ENCODE data around the gene ATP5MC2.
"Not testable (repeated sequence)": the region's sequence is repeated elsewhere in the genome, so short reads cannot be mapped to it uniquely, and the experiment has no call there.

Gene ATP5MC2

DNA sequence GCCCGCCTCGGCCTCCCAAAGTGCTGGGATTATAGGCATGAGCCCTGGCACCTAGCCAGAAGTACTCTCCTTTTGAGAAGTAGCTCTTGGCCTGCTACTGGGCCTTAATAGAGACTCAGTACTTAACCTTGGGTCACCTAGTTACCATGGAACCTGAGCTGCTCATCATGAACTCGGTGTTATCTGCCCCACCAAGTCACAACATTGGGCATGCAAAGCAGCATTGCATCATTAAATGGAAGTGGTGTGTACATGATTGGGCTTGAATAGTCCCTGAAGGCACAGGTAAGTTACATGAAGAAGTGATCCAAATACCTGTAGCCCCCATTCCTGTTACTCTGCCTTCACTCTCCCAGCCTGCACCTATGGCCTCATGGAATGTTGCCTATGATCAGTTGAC is 31.8 kb downstream of the ATP5MC2 start:
- no peak for DNase-seq

DNA sequence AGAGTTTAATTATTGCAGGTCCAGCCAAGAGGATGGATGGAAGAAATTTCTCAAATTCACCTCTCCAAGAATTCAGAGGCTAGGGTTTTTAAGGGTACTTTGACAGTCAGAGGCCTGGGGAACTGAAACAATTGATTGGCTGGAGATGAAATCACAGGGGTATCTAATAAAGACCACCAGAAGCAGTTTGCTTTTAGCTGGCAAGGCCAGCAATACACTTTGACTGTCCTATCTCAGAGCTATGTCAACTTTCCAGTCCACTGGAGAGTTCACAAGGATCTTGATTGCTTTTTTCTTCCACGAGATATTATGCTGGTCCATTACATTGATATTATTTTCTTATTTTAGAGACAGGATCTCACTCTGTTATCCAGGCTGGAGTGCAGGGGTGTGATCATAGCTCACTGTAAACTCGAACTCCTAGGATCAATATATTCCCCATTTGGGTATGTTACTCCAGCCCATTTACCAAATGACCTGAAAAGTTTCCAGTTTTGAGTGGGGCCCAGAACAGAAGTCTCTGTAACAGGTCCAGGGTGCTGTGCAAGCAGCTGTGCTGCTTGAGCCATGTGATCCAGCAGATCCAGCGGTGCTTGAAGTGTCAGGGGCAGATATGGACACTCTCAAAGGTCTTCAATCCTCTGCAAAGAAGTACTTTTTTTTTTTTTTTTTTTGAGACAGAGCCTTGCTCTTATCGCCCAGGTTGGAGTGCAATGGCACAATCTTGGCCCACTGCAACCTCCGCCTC is 32.5 kb downstream of the ATP5MC2 start:
- DNase-seq, result no peak

DNA sequence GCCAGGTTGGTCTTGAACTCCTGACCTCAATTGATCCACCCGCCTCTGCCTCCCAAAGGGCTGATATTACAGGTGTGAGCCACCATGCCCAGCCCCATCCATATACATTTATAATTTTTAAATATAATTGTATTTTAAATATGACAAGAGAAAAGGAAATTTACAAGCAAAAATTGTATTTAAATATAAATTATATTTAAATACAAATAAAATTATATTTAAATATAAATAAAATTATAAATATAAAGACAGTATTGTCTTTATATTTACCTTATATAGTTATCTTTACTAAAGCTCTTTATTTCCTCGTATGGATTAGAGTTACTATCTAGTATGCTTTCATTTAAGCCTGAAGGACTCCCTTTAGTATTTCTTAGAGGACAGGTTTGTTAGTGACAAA is 37.8 kb downstream of the ATP5MC2 start:
- DNase-seq, result no peak

DNA sequence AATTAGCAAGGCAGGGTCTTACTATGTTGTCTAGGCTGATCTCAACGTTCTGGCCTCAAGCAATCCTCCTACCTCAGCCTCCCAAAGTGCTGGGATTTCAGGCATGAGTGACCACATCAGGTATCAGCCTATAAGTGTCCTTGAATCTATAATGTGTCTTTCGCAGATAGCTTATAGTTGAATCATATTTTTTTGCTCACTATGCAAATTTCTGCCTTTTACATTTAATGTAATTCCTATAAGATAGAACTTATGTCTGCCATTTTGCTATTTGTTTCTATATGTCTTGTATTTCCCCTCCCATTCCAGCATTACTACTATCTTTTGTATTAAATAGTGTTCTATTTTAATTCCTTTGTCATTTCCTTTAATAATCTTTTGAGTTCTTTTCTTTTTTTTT is 39.2 kb downstream of the ATP5MC2 start:
- no peak for DNase-seq

DNA sequence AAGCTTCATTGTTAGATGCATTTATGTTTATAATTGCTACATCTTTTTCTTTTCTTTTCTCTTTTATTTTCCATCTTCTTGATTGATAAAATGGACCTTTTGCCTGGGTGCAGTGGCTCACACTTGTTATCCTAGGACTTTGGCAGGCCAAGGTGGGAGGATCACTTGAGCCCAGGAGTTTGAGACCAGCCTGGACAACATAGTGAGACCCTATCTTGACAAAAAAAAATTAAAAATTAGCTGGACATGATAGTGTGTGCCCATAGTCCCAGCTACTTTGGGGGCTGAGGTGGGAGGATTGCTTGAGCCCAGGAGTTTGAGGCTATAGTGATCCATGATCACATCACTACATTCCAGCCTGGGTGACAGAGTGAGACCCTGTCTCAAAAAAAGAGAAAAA is 40.2 kb downstream of the ATP5MC2 start:
- not testable (repeated sequence) for DNase-seq

DNA sequence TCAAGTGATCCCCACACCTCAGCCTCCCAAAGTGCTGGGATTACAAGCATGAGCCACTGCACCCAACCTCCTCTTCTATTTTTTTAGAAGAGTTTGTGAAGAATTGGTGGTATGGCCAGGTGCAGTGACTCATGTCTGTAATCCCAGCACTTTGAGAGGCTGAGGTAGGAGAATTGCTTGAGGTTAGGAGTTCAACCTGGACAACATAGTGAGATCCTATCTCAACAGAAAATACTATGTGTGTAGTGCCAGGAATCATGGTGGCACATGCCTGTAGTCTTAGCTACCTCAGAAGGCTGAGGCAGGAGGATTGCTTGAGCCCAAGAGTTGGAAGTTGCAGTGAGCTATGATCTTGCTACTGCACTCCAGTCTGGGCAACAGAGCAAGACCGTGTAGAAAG is 44.2 kb downstream of the ATP5MC2 start:
- no peak for DNase-seq

DNA sequence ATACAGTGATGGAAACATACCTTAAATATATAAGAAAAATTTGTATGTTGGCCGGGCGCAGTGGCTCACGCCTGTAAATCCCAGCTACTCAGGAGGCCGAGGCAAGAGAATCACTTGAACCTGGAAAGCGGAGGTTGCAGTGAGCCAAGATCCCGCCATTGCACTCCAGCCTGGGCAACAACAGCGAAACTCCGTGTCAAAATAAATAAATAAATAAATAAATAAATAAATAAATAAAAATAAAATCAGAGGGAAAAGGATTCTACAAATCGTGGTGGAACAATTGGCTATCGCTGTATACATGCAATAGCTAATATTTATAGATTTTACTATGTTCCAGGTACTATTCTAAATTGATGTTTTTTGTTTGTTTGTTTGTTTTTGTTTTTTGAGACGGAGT is 48.0 kb downstream of the ATP5MC2 start:
- DNase-seq, result no peak

DNA sequence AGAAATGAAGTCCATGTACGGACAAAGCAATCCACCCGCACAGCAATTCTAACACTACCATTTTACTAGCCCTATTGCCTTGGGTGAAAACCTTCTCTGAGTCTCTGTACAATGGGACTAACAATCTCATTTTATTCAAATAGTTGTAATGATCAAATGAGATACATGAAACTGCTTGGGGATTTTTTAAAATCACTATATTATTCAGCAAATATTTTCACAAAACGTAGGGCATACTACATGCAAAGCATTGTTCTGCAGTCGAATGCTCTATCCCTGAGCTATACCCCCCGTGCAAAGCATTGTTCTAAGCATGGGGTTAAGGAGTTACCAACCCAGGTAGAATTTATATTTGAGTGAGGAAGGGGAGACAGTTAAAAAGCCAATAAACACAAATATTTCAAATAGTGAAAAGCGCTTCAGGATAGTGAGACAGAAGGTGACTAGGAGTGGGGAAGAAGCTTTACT is 49.1 kb downstream of the ATP5MC2 start:
- no peak for DNase-seq

DNA sequence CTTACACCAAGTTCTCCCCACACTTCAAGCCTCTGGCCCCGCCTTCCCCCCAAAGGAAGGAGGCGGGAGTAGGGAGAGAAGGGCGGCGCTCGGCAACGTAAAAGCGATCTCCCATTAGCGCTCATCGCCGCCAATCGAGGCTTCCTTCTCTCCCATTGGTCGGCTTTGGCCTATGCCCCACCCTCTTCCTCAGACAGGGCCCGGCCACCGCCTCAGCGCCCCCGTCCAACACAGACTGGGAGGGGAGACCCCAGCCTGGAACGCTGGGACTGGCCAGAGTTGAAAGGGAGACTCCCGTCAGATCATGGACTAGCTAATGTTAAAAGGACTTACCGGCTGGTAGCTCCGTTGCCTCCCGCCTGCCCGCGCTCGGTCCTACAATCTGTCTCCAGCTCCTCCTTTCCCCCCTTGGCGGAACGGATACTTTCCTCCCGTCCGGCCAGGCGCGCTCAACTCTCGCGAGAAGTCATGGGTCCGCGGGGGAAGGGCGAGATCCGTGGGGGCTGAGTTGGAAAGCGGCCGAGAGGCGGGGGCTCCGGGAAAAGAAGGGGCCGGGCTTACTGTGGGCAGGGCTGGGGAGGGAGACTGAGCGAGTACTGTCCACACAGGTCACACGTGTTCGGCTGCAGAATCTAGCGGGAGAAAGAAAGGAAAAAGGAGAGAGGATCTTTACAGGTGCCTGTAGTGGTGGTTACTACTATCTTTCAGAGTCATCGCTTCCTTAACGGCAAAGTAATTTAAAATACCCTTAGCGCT is 49.8 kb downstream of the ATP5MC2 start, which contains the start of gene ATF7:
ATF7 (minus strand) TSS at position 437 of the 756 bp plus-strand sequence. CDS start 25,382 bp downstream, outside the sequence.
- peak; percentile 99 for DNase-seq

DNA sequence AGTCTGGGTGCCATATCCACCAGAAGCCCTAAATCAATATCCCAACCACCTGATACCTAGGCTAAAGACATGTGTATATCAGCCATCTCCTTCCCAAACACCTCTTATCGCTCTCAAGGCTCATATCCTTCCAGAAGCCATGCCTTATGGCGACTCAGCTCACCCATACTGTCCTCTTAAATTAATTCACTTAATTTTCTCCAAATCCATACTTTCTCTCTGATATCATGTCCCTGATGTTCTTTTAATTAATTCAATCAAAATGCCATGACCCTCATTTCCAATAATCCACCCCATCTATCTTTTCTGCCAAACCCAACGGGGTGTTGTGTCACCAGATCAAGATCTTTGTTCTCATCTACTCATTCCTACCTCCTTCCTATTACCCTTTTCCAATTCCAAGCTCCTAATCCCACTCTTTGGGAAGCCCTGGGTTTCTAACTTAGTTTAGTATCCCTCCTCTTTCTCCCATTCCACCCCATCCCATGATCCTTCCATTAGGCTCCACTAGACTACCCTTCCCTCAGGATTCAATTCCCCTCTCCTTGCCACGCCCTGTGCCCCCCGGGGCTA is 50.4 kb downstream of the ATP5MC2 start:
- DNase-seq, result no peak

DNA sequence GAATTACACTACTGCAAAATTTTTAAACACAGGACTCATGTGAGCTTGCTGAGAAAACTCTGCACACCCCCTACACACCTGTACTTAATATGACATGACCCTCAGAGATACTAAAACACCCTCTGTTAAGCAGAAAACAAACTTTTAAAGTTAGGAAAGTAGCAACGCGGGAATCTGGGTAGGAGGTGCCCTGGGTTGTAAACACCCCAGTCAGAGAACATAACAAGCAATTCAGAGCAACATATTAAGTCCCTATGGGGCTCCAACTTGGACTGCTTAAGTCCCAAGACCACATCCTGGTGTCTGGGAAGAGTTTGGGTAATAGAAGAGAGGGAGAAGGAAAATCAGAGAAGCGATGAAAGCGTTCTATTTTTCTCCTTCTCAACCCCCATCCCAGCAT is 50.9 kb downstream of the ATP5MC2 start:
- no peak for DNase-seq

DNA sequence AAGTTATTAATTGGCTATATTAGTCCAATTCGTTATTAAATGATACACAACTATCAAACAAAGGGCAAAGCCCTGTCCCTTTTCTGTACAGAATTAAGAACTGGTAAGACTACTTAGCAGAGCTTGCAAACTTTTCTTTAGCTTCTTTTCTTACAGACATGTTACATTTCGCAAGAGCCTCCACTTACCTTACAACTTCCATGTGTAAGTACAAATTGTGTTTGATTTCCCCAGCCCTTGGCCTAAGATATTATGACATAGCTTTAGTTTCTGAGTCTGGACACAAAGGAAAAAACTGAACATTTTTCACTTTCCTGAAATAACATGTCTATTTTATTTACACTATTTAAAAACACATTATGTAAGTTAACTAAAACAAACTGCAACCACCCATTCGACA is 51.4 kb downstream of the ATP5MC2 start:
- no peak for DNase-seq

DNA sequence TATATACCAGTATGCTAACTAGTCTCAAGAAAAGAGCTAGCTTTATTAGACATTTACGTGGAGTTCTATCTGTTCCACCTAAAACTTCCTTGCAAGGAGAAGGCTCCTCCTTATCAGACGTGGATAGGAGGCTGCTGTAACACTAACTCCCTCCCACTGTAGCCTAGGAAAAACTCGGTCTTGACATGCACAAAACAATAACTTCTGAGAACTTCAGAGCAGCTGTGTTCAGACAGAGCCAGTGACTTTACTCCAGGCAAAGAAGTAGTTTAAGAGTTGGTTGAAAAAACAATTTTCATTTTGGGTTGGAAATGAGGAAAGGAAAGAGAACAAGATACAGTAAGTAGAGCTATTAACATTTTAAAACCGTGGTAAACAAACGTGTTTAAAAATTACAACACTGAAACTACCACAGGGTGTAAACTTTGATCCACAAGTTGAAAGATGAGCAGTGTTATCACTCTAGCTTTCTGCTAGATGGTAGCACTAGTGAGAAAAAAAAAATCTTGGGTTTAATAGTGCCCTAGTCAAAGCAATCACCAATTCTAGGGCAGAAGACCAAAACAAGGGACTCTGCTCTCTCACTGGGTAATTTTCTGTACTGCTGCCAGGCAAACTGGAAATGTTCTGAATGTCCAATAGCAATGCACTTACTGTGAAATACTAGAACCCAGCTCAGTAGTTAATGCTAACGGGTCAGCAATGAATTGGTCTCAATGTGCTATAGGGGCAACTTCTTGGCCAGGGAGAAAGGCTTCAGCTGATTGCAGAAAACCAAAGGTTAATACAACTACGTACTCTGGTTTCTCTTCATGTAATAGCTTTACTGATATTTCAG is 52.1 kb downstream of the ATP5MC2 start:
- no peak for DNase-seq

DNA sequence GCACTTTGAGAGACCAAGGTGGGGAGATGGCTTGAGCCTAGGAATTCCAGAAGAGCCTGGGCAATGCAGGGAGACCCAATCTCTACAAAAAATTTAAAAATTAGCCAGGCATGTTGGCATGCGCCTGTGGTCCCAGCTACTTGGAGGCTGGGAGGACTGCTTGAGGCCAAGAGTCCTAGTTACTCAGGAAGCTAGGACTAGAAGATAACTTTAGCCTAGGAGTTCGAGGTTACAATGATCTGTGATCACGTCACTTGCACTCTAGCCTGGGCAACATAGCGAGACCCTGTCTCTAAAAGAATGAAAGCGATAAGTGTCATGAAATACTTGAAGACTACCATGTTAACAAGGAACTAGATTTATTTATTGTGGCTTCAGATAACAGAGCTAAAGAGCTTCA is 53.2 kb downstream of the ATP5MC2 start:
- DNase-seq, result no peak

DNA sequence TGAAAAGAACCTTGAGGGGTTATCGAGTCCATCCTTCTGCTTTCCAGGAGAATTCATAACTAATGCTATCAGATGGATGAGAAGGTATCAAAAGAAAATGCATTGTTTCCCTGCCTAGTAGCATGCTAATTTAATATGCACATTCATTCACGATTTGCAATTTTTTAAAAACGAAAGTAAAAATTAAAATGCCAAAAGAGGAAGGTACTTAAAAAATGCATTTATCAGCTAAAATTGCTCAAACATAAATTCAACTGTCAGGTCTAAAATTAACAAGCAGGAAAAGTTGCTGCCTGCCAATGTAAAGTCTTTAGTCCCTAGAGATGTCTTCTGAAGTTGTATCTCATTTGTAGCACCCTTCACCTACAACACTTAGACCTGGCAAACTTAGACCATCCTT is 57.6 kb downstream of the ATP5MC2 start:
- no peak for DNase-seq

DNA sequence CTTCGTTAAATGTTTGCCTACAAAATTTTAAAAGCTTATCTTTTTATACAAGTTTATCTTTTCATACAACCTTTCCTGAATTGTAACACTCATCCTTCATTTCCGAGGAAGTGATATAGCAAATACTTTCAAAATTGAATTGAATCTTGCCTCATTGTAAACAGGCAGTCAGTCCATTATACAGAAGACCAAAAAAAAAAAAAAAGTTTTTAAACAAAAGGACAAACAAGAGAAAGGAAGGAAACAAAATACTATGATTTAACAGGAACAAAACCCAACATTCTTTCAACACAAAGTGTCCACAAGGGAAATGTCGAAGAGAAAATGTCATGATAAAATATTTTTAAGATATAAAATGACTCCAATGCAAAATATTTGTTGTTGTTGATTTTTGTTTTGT is 58.2 kb downstream of the ATP5MC2 start:
- no peak for DNase-seq

DNA sequence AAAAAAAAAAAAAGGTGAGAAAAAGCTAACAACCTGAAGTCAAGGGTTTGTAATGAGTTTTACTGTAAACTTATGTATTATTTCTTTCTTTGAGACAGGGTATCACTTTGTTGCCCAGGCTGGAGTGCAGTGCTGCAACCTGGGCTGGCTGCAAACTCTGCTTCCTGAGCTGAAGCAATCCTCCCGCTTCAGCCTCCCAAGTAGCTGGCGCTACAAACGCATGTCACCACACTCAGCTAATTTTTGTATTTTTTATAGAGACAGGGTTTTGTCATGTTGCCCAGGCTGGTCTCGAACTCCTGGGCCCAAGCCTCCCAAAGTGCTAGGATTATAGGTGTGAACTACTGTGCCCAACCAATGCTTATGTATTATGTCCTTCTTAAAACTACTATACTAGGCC is 58.9 kb downstream of the ATP5MC2 start:
- no peak for DNase-seq
